ENCODE measurements around the gene UBE3C.

DNA sequence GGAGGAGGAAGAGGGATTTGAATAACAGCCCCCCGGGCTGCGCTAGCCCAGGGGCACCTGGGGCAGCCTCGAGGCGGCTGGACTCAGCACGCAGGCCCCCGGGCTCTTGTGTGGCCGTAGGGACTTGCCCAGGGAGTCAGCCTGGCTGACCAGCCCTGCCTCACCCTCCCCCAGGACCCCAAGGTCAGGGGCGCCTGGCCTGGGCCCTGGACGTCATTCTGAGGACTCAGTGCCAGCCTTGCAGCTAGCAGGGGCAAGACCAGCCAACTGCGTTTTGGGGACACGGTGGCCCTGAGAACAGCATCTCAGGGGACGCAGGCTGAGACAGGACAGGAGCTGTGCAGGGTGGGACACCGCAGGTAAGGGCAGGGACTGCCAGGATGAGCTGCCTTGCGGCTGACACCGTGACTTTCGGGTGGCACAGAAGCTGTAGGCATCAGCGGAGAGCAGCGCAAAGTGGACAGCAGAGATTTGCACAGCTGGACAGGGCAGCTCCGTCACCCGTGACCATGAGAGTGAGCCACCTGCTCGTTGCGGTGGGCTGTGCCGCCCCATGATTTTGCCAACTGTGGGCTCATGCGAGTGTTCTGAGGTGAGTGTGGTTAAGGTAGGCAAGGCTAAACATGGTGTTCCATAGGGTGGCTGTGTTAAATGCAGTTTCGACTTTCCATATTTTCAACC lies 48.1 kb upstream of the UBE3C start:
- TF ChIP-seq, protein P1, sequence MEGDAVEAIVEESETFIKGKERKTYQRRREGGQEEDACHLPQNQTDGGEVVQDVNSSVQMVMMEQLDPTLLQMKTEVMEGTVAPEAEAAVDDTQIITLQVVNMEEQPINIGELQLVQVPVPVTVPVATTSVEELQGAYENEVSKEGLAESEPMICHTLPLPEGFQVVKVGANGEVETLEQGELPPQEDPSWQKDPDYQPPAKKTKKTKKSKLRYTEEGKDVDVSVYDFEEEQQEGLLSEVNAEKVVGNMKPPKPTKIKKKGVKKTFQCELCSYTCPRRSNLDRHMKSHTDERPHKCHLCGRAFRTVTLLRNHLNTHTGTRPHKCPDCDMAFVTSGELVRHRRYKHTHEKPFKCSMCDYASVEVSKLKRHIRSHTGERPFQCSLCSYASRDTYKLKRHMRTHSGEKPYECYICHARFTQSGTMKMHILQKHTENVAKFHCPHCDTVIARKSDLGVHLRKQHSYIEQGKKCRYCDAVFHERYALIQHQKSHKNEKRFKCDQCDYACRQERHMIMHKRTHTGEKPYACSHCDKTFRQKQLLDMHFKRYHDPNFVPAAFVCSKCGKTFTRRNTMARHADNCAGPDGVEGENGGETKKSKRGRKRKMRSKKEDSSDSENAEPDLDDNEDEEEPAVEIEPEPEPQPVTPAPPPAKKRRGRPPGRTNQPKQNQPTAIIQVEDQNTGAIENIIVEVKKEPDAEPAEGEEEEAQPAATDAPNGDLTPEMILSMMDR (IDR thresholded peaks at IDR 0.05) = no peak
- TF ChIP-seq POLR2A (IDR thresholded peaks at IDR 0.05) = no peak
